Esophagus squamous epithelium (tissue), 5 donors: ENCODE results near the gene NPEPL1. TPM values are rescaled to one million over a fixed set of nuclear protein-coding genes. Genes with fewer than 3 reads are reported as not detected.
"Not testable (repeated sequence)": the region's sequence is repeated elsewhere in the genome, so short reads cannot be mapped to it uniquely, and the experiment has no call there.

Source experiments
- DNase-seq: peaks from one replicate; lab custom pipeline; 2025; lab: John Stamatoyannopoulos, UW
- H3K27ac ChIP-seq, 4 donors: fragments of 200-600 bp; sonication (generic); one replicate each; pipeline ENCODE4 v1.5.1; 2016 to 2019; ENCODE audit warnings: mild to moderate bottlenecking in 1 of 4
- H3K27me3 ChIP-seq, 4 donors: fragments of 200-600 bp; sonication (generic); 1 replicate in 3 of 4; 2 replicates in 1 of 4; pipeline versions ENCODE4 v1.5.1 to v1.6.0; 2017 to 2021; ENCODE audit warnings: antibody characterized with exemption in 1 of 4
- H3K36me3 ChIP-seq, 3 donors: fragments of 200-600 bp; sonication (generic); one replicate each; pipeline ENCODE4 v1.5.1; 2016 to 2019
- H3K4me1 ChIP-seq, 3 donors: fragments of 200-600 bp; sonication (generic); one replicate each; pipeline ENCODE4 v1.5.1; 2017 to 2019
- H3K4me3 ChIP-seq, 4 donors: fragments of 200-600 bp; sonication (generic); 1 replicate in 3 of 4; 2 replicates in 1 of 4; pipeline ENCODE4 v1.5.1; 2016 to 2019; ENCODE audit warnings: mild to moderate bottlenecking in 2 of 4, moderate library complexity in 1 of 4
- H3K9me3 ChIP-seq, 3 donors: fragments of 200-600 bp; sonication (generic); one replicate each; pipeline ENCODE4 v1.5.1; 2016 to 2019
- CTCF ChIP-seq, 6 experiments: fragments of 450-650 bp in 4 of 6; fragments of 200-600 bp in 2 of 6; sonication (generic) in 2 of 6; IDR thresholded peaks; one replicate each; pipeline ENCODE4 v1.5.1; 2016 to 2019; ENCODE audit warnings: antibody characterized with exemption in 6 of 6, mild to moderate bottlenecking in 4 of 6, moderate library complexity in 4 of 6
- POLR2A ChIP-seq, 4 donors: fragments of 450-650 bp; IDR thresholded peaks; one replicate each; pipeline ENCODE4 v1.6.1; 2017; ENCODE audit warnings: antibody characterized with exemption in 4 of 4, mild to moderate bottlenecking in 4 of 4, moderate library complexity in 3 of 4
- WGBS, 2 donors: methylation state at CpG; one replicate each; pipeline ENCODE4 v1.1.5; 2018; 5-methylcytosine and 5-hydroxymethylcytosine counted together
- intact Hi-C: fragments of 100-400 bp; cut with DNase I; formaldehyde crosslinking; loops from one replicate; pipeline ENCODE4 v1.15.0; 2022
- total RNA-seq, 4 donors: library from RNA; depleted of rRNA; stranded (reverse); fragments of >200 nt; gene quantifications; one replicate each; pipeline ENCODE4 v1.1.0, GENCODE V29; 2016
- donor health status: DM: yes; HTN: yes; CAD: no.

NPEPL1 gene
- total RNA-seq, 4 donors from 2014 or later: 16.7 to 36.0 (median 21.0) TPM

- Histone ChIP-seq H3K36me3 (no peaks in the 10 kb centered on the region), H3K27ac (no peak overlapping the region), H3K4me1 (no peaks in the 10 kb centered on the region), H3K9me3 (no peaks in the 10 kb centered on the region), H3K27me3 (peaks cover 0 to 39% (median 0%) of the 10 kb centered on the region in 4 donors), H3K4me3 (no peak overlapping the region)
- intact Hi-C loops: no loop called here
- 78 to 90% methylated on average over 3 of the region's 3 CpGs for WGBS, 2 donors
- no peak for DNase-seq
- no peak for TF ChIP-seq CTCF (IDR thresholded peaks at IDR 0.05)
- TF ChIP-seq POLR2A (IDR thresholded peaks at IDR 0.05): no peak
Observed at GRCh38 chr20:58723628-58723984, 31.0 kb downstream of the NPEPL1 start.

- H3K36me3 ChIP-seq, H3K27ac ChIP-seq, H3K4me3 ChIP-seq, H3K9me3 ChIP-seq, H3K4me1 ChIP-seq, intact Hi-C loops, DNase-seq: not testable (repeated sequence)
- 63 to 75% methylated on average over 2 of the region's 2 CpGs for WGBS, 2 donors
- H3K27me3 ChIP-seq: peaks cover 0 to 27% (median 0%) of the 10 kb centered on the region in 4 donors
Observed at GRCh38 chr20:58726156-58726555, 33.6 kb downstream of the NPEPL1 start.

- TF ChIP-seq CTCF (IDR thresholded peaks at IDR 0.05): no peak
- TF ChIP-seq POLR2A (IDR thresholded peaks at IDR 0.05): no peak
- H3K27ac ChIP-seq: no peak overlapping the region
- 83 to 88% methylated on average over 2 of the region's 2 CpGs for WGBS, 2 donors
- intact Hi-C loops: no loop called here
- H3K9me3 ChIP-seq: no peaks in the 10 kb centered on the region
- no peaks in the 10 kb centered on the region for H3K4me1 ChIP-seq
- H3K27me3 ChIP-seq: no peaks in the 10 kb centered on the region
- no peak overlapping the region for H3K4me3 ChIP-seq
- no peaks in the 10 kb centered on the region for H3K36me3 ChIP-seq
- no peak for DNase-seq
Observed at GRCh38 chr20:58731192-58731591, 38.6 kb downstream of the NPEPL1 start.

- Histone ChIP-seq H3K27me3 (peaks cover 0 to 21% (median 0%) of the 10 kb centered on the region in 4 donors), H3K27ac (no peak overlapping the region), H3K4me3 (no peak overlapping the region), H3K9me3 (no peaks in the 10 kb centered on the region), H3K36me3 (no peaks in the 10 kb centered on the region), H3K4me1 (no peaks in the 10 kb centered on the region)
- 79 to 87% methylated on average over 1 of the region's 1 CpG for WGBS, 2 donors
- TF ChIP-seq CTCF (IDR thresholded peaks at IDR 0.05) (no peak), POLR2A (IDR thresholded peaks at IDR 0.05) (no peak)
- intact Hi-C loops: no loop called here
- DNase-seq: no peak
Observed at GRCh38 chr20:58737198-58737597, 44.6 kb downstream of the NPEPL1 start.

GRCh38 chr20:58740356-58741308 lies 48.0 kb downstream of the NPEPL1 start:
- no peaks in the 10 kb centered on the region for H3K4me1 ChIP-seq
- H3K36me3 ChIP-seq: no peaks in the 10 kb centered on the region
- H3K4me3 ChIP-seq: no peak overlapping the region
- H3K27ac ChIP-seq: no peak overlapping the region
- 75 to 83% methylated on average over 7 to 10 of the region's 10 CpGs for WGBS, 2 donors
- TF ChIP-seq CTCF (IDR thresholded peaks at IDR 0.05) (no peak), POLR2A (IDR thresholded peaks at IDR 0.05) (no peak)
- peaks cover 0 to 41% (median 0%) of the 10 kb centered on the region in 4 donors for H3K27me3 ChIP-seq
- intact Hi-C loops: no loop called here
- DNase-seq: no peak
- H3K9me3 ChIP-seq: no peaks in the 10 kb centered on the region
